T-helper 17 cell (primary cell): ENCODE measurements around the gene KRTAP4-4. TPM values are rescaled to one million over a fixed set of nuclear protein-coding genes. Genes with fewer than 3 reads are reported as not detected.
"Not testable (repeated sequence)": the region's sequence is repeated elsewhere in the genome, so short reads cannot be mapped to it uniquely, and the experiment has no call there.

Source experiments
- ATAC-seq: fragments of 150-1000 bp; cut with Tn5 transposase; 2 replicates; pipeline ENCODE4 v1.10.0; 2021; ENCODE audit warnings: mild to moderate bottlenecking, moderate library complexity
- DNase-seq, 3 donors: peaks; one replicate each; pipeline versions ENCODE4 v3.0.0 to v3.0.0-alpha.2; 2020 to 2021
- H3K9me3 ChIP-seq: one replicate; pipeline ENCODE4 v1.7.0; 2013; ENCODE audit warnings: low read length, mild to moderate bottlenecking; ENCODE audit not compliant: control insufficient read depth, poor library complexity, severe bottlenecking
- H3K27ac Mint-ChIP-seq: one replicate; pipeline ENCODE4 v1.8.0; 2022; ENCODE audit warnings: mild to moderate bottlenecking, moderate library complexity, mixed read lengths
- H3K27me3 Mint-ChIP-seq: one replicate; pipeline ENCODE4 v1.8.0; 2022; ENCODE audit warnings: mixed read lengths
- H3K36me3 Mint-ChIP-seq: one replicate; pipeline ENCODE4 v1.8.0; 2022; ENCODE audit warnings: low read depth, mixed read lengths
- H3K4me1 Mint-ChIP-seq: one replicate; pipeline ENCODE4 v1.8.0; 2022; ENCODE audit warnings: mild to moderate bottlenecking, mixed read lengths
- H3K4me3 Mint-ChIP-seq: one replicate; pipeline ENCODE4 v1.8.0; 2022; ENCODE audit warnings: mild to moderate bottlenecking, moderate library complexity, mixed read lengths
- total RNA-seq, 4 donors: library from RNA in 2 of 4; stranded (reverse) in 2 of 4; gene quantifications; one replicate each; pipeline ENCODE4 v1.2.3 and lab custom pipeline; 2022 to 2026

KRTAP4-4 gene
- total RNA-seq (not detected), total RNA-seq (lab: John Stamatoyannopoulos, UW) (0 reads per million in 2 donors)

GRCh38 chr17:41160648-41161047 is at the start of gene KRTAP4-4:
Gene KRTAP4-4, minus strand, starts transcription at chr17:41160748. Its CDS starts 57 bp downstream, at chr17:41160691.
- H3K36me3 Mint-ChIP-seq = peaks cover 3% of the 10 kb centered on the region
- no peak for ATAC-seq

GRCh38 chr17:41199421-41200078 is 39.0 kb upstream of the KRTAP4-4 start:
- no peaks in the 10 kb centered on the region for H3K27me3 Mint-ChIP-seq
- H3K27ac Mint-ChIP-seq = no peak overlapping the region
- ATAC-seq (no peak), DNase-seq (no peak)
- H3K36me3 Mint-ChIP-seq = no peaks in the 10 kb centered on the region
- H3K4me3 Mint-ChIP-seq = no peak overlapping the region
- no peaks in the 10 kb centered on the region for H3K4me1 Mint-ChIP-seq
- no peaks in the 10 kb centered on the region for H3K9me3 ChIP-seq

More at GRCh38 chr17:41160648-41161047, at the start of gene KRTAP4-4:
- H3K27me3 Mint-ChIP-seq = peaks cover 56% of the 10 kb centered on the region
- no peak within 1 kb of the TSS for H3K27ac Mint-ChIP-seq
- H3K4me3 Mint-ChIP-seq = no peak within 1 kb of the TSS
- no peak for DNase-seq
- peaks cover 3% of the 10 kb centered on the region for H3K4me1 Mint-ChIP-seq
- no peaks in the 10 kb centered on the region for H3K9me3 ChIP-seq

GRCh38 chr17:41196068-41196467 is 35.5 kb upstream of the KRTAP4-4 start:
- H3K27me3 Mint-ChIP-seq = peaks cover 5% of the 10 kb centered on the region
- ATAC-seq = no peak
- H3K9me3 ChIP-seq = no peaks in the 10 kb centered on the region
- H3K27ac Mint-ChIP-seq = no peak overlapping the region
- DNase-seq = no peak
- no peaks in the 10 kb centered on the region for H3K4me1 Mint-ChIP-seq
- no peak overlapping the region for H3K4me3 Mint-ChIP-seq
- no peaks in the 10 kb centered on the region for H3K36me3 Mint-ChIP-seq

GRCh38 chr17:41190328-41190727 is 29.8 kb upstream of the KRTAP4-4 start:
- peaks cover 33% of the 10 kb centered on the region for H3K27me3 Mint-ChIP-seq

GRCh38 chr17:41189837-41190318 is 29.3 kb upstream of the KRTAP4-4 start, which contains the start of gene KRTAP9-1:
Gene KRTAP9-1, plus strand, starts transcription at chr17:41189887. Its CDS starts 0 bp downstream, at chr17:41189887.
- H3K9me3 ChIP-seq, H3K36me3 Mint-ChIP-seq, H3K27ac Mint-ChIP-seq, H3K4me1 Mint-ChIP-seq, DNase-seq, ATAC-seq, H3K4me3 Mint-ChIP-seq: not testable (repeated sequence)
- peaks cover 37% of the 10 kb centered on the region for H3K27me3 Mint-ChIP-seq

More at GRCh38 chr17:41190328-41190727, 29.8 kb upstream of the KRTAP4-4 start:
- Mint-ChIP-seq H3K4me1 (no peaks in the 10 kb centered on the region), H3K4me3 (no peak overlapping the region), H3K27ac (no peak overlapping the region), H3K36me3 (peaks cover 4% of the 10 kb centered on the region)
- no peak for ATAC-seq
- no peaks in the 10 kb centered on the region for H3K9me3 ChIP-seq
- no peak for DNase-seq

- H3K4me1 Mint-ChIP-seq = peaks cover 4% of the 10 kb centered on the region
- ATAC-seq (no peak), DNase-seq (no peak)
- H3K27ac Mint-ChIP-seq = no peak overlapping the region
- no peak overlapping the region for H3K4me3 Mint-ChIP-seq
- no peaks in the 10 kb centered on the region for H3K9me3 ChIP-seq
- peaks cover 4% of the 10 kb centered on the region for H3K36me3 Mint-ChIP-seq
- peaks cover 43% of the 10 kb centered on the region for H3K27me3 Mint-ChIP-seq
These were observed 26.3 kb upstream of the KRTAP4-4 start for GRCh38 chr17:41186872-41187271.

- Mint-ChIP-seq H3K4me1 (peaks cover 9% of the 10 kb centered on the region), H3K27ac (no peak overlapping the region), H3K36me3 (no peaks in the 10 kb centered on the region), H3K4me3 (no peak overlapping the region), H3K27me3 (peaks cover 27% of the 10 kb centered on the region)
- no peak for DNase-seq
- ATAC-seq = no peak
- H3K9me3 ChIP-seq = no peaks in the 10 kb centered on the region
These were observed 24.5 kb upstream of the KRTAP4-4 start for GRCh38 chr17:41185001-41185400.

- no peaks in the 10 kb centered on the region for H3K9me3 ChIP-seq
- Mint-ChIP-seq H3K27ac (no peak within 1 kb of the TSS), H3K36me3 (no peaks in the 10 kb centered on the region), H3K27me3 (peaks cover 24% of the 10 kb centered on the region), H3K4me1 (peaks cover 9% of the 10 kb centered on the region), H3K4me3 (no peak within 1 kb of the TSS)
- DNase-seq = no peak
- no peak for ATAC-seq
These were observed 24.0 kb upstream of the KRTAP4-4 start, which contains the start of gene KRTAP4-1 for GRCh38 chr17:41184480-41184961. Gene KRTAP4-1, minus strand, starts transcription at chr17:41184911. Its CDS starts 57 bp downstream, at chr17:41184854.

GRCh38 chr17:41178843-41179616 is 18.5 kb upstream of the KRTAP4-4 start:
- Mint-ChIP-seq H3K27me3 (no peaks in the 10 kb centered on the region), H3K27ac (no peak overlapping the region), H3K4me3 (no peak overlapping the region), H3K36me3 (peaks cover 2% of the 10 kb centered on the region), H3K4me1 (peaks cover 7% of the 10 kb centered on the region)
- H3K9me3 ChIP-seq = no peaks in the 10 kb centered on the region
- ATAC-seq (no peak), DNase-seq (no peak)

GRCh38 chr17:41178341-41178740 is 17.8 kb upstream of the KRTAP4-4 start:
- no peak for ATAC-seq
- Mint-ChIP-seq H3K36me3 (peaks cover 2% of the 10 kb centered on the region), H3K27ac (no peak overlapping the region), H3K27me3 (no peaks in the 10 kb centered on the region), H3K4me1 (peaks cover 9% of the 10 kb centered on the region), H3K4me3 (no peak overlapping the region)
- no peaks in the 10 kb centered on the region for H3K9me3 ChIP-seq
- no peak for DNase-seq

- Mint-ChIP-seq H3K27ac (no peak within 1 kb of the TSS), H3K27me3 (no peaks in the 10 kb centered on the region), H3K4me3 (no peak within 1 kb of the TSS), H3K4me1 (peaks cover 13% of the 10 kb centered on the region), H3K36me3 (peaks cover 2% of the 10 kb centered on the region)
- no peak for ATAC-seq
- no peaks in the 10 kb centered on the region for H3K9me3 ChIP-seq
- no peak for DNase-seq
These were observed 17.3 kb upstream of the KRTAP4-4 start, which contains the start of gene KRTAP4-2 for GRCh38 chr17:41177727-41178271. Gene KRTAP4-2, minus strand, starts transcription at chr17:41178221. Its CDS starts 57 bp downstream, at chr17:41178164.

- no peak for DNase-seq
- Mint-ChIP-seq H3K4me3 (no peak overlapping the region), H3K4me1 (peaks cover 11% of the 10 kb centered on the region), H3K36me3 (peaks cover 2% of the 10 kb centered on the region), H3K27me3 (no peaks in the 10 kb centered on the region), H3K27ac (no peak overlapping the region)
- no peak for ATAC-seq
- no peaks in the 10 kb centered on the region for H3K9me3 ChIP-seq
These were observed 16.3 kb upstream of the KRTAP4-4 start for GRCh38 chr17:41176744-41177387.
